NK-92 treated with Interleukin-12 subunit alpha and Interleukin-12 subunit beta, amount 100 ng/mL, for 24 hours (cell line): Measurements from ENCODE around the gene TGFB1.
"Not testable (repeated sequence)": the region's sequence is repeated elsewhere in the genome, so short reads cannot be mapped to it uniquely, and the experiment has no call there.

Experiments used
- DNase-seq: peaks from one replicate; lab custom pipeline; 2025; lab: John Stamatoyannopoulos, UW

The TGFB1 gene

GRCh38 chr19:41369769-41370168 lies 16.0 kb upstream of the TGFB1 start:
- DNase-seq, result no peak

- no peak for DNase-seq
Observed at GRCh38 chr19:41367848-41368301, 14.2 kb upstream of the TGFB1 start.

- no peak for DNase-seq
Observed at GRCh38 chr19:41366089-41366488, 12.4 kb upstream of the TGFB1 start.

GRCh38 chr19:41364524-41365391 lies 11.0 kb upstream of the TGFB1 start:
- DNase-seq, result no peak

GRCh38 chr19:41363753-41364523 lies 10.2 kb upstream of the TGFB1 start, which contains the start of gene B9D2:
B9D2 (minus strand) TSS chr19:41364149; CDS start chr19:41363519, 630 bp downstream.
- peak; percentile 97 for DNase-seq

- DNase-seq, result no peak
Observed at GRCh38 chr19:41363371-41363752, 9.6 kb upstream of the TGFB1 start.

- no peak for DNase-seq
Observed at GRCh38 chr19:41362143-41362847, 8.6 kb upstream of the TGFB1 start.

- DNase-seq, result no peak
Observed at GRCh38 chr19:41359741-41360140, 6.0 kb upstream of the TGFB1 start.

- DNase-seq, result no peak
Observed at GRCh38 chr19:41357746-41358145, 4.0 kb upstream of the TGFB1 start.

GRCh38 chr19:41356984-41357739 lies 3.4 kb upstream of the TGFB1 start:
- no peak for DNase-seq

- DNase-seq, result no peak
Observed at GRCh38 chr19:41355802-41356201, 2.1 kb upstream of the TGFB1 start.

GRCh38 chr19:41355035-41355434 lies 1.3 kb upstream of the TGFB1 start:
- no peak for DNase-seq

- DNase-seq, result no peak
Observed at GRCh38 chr19:41354343-41354953, 726 bp upstream of the TGFB1 start.

- peak; percentile 70 for DNase-seq
Observed at GRCh38 chr19:41352609-41353465, 885 bp downstream of the TGFB1 start.

- DNase-seq, result no peak
Observed at GRCh38 chr19:41352279-41352608, 1.5 kb downstream of the TGFB1 start.

- peak; percentile 84 for DNase-seq
Observed at GRCh38 chr19:41351339-41352245, 2.1 kb downstream of the TGFB1 start.

GRCh38 chr19:41350735-41351338 lies 2.9 kb downstream of the TGFB1 start:
- DNase-seq, result no peak

GRCh38 chr19:41346916-41347315 lies 6.8 kb downstream of the TGFB1 start:
- not testable (repeated sequence) for DNase-seq

GRCh38 chr19:41344162-41344561 lies 9.6 kb downstream of the TGFB1 start:
- DNase-seq, result no peak
